ENCODE measurements around the gene EYS.
"Not testable (repeated sequence)": the region's sequence is repeated elsewhere in the genome, so short reads cannot be mapped to it uniquely, and the experiment has no call there.

The EYS gene

GRCh38 chr6:65399355-65400084 lies 307.5 kb downstream of the EYS start:
- Histone ChIP-seq H3K27me3 (ENCODE audit: insufficient read depth, low read length) (no peaks in the 10 kb centered on the region), H3K4me1 (ENCODE audit: insufficient read depth, low read length) (no peaks in the 10 kb centered on the region), H3K4me3 (ENCODE audit: low read length) (no peak overlapping the region), H3K36me3 (ENCODE audit: insufficient read depth, low read length) (no peaks in the 10 kb centered on the region), H3K9me3 (ENCODE audit: low read length) (no peaks in the 10 kb centered on the region), H2AFZ (ENCODE audit: low read depth, low read length) (no peak overlapping the region)

- Histone ChIP-seq H2AFZ (ENCODE audit: low read depth, low read length) (no peak overlapping the region), H3K27me3 (ENCODE audit: insufficient read depth, low read length) (no peaks in the 10 kb centered on the region), H3K36me3 (ENCODE audit: insufficient read depth, low read length) (no peaks in the 10 kb centered on the region), H3K4me3 (ENCODE audit: low read length) (no peak overlapping the region), H3K4me1 (ENCODE audit: insufficient read depth, low read length) (no peaks in the 10 kb centered on the region), H3K9me3 (ENCODE audit: low read length) (no peaks in the 10 kb centered on the region)
Measured at GRCh38 chr6:65398851-65399250, 308.2 kb downstream of the EYS start.

- Histone ChIP-seq H2AFZ (ENCODE audit: low read depth, low read length) (no peak overlapping the region), H3K36me3 (ENCODE audit: insufficient read depth, low read length) (no peaks in the 10 kb centered on the region), H3K4me3 (ENCODE audit: low read length) (no peak overlapping the region), H3K27me3 (ENCODE audit: insufficient read depth, low read length) (no peaks in the 10 kb centered on the region), H3K4me1 (ENCODE audit: insufficient read depth, low read length) (no peaks in the 10 kb centered on the region), H3K9me3 (ENCODE audit: low read length) (no peaks in the 10 kb centered on the region)
Measured at GRCh38 chr6:65350530-65350929, 356.5 kb downstream of the EYS start.

GRCh38 chr6:65302655-65303054 lies 404.4 kb downstream of the EYS start:
- not testable (repeated sequence) for H3K27me3 ChIP-seq (ENCODE audit: insufficient read depth, low read length); H3K9me3 ChIP-seq (ENCODE audit: low read length); H3K36me3 ChIP-seq (ENCODE audit: insufficient read depth, low read length); H3K4me1 ChIP-seq (ENCODE audit: insufficient read depth, low read length); H2AFZ ChIP-seq (ENCODE audit: low read depth, low read length); H3K4me3 ChIP-seq (ENCODE audit: low read length)

GRCh38 chr6:65299236-65299635 lies 407.8 kb downstream of the EYS start:
- no peaks in the 10 kb centered on the region for H3K27me3 ChIP-seq (ENCODE audit: insufficient read depth, low read length)
- H3K36me3 ChIP-seq (ENCODE audit: insufficient read depth, low read length) = no peaks in the 10 kb centered on the region
- H3K4me1 ChIP-seq (ENCODE audit: insufficient read depth, low read length) = no peaks in the 10 kb centered on the region
- H3K4me3 ChIP-seq (ENCODE audit: low read length) = no peak overlapping the region
- no peaks in the 10 kb centered on the region for H3K9me3 ChIP-seq (ENCODE audit: low read length)
- H2AFZ ChIP-seq (ENCODE audit: low read depth, low read length) = no peak overlapping the region

- Histone ChIP-seq H3K36me3 (ENCODE audit: insufficient read depth, low read length) (no peaks in the 10 kb centered on the region), H3K4me1 (ENCODE audit: insufficient read depth, low read length) (no peaks in the 10 kb centered on the region), H3K27me3 (ENCODE audit: insufficient read depth, low read length) (no peaks in the 10 kb centered on the region), H3K4me3 (ENCODE audit: low read length) (no peak overlapping the region), H3K9me3 (ENCODE audit: low read length) (no peaks in the 10 kb centered on the region), H2AFZ (ENCODE audit: low read depth, low read length) (no peak overlapping the region)
Measured at GRCh38 chr6:65295812-65296211, 411.2 kb downstream of the EYS start.

GRCh38 chr6:65289491-65289890 lies 417.5 kb downstream of the EYS start:
- no peaks in the 10 kb centered on the region for H3K36me3 ChIP-seq (ENCODE audit: insufficient read depth, low read length)
- no peaks in the 10 kb centered on the region for H3K9me3 ChIP-seq (ENCODE audit: low read length)
- no peaks in the 10 kb centered on the region for H3K27me3 ChIP-seq (ENCODE audit: insufficient read depth, low read length)
- H3K4me1 ChIP-seq (ENCODE audit: insufficient read depth, low read length) = no peaks in the 10 kb centered on the region
- H3K4me3 ChIP-seq (ENCODE audit: low read length) = no peak overlapping the region
- H2AFZ ChIP-seq (ENCODE audit: low read depth, low read length) = no peak overlapping the region

GRCh38 chr6:65285275-65285674 lies 421.8 kb downstream of the EYS start:
- H2AFZ ChIP-seq (ENCODE audit: low read depth, low read length) = no peak overlapping the region
- no peaks in the 10 kb centered on the region for H3K36me3 ChIP-seq (ENCODE audit: insufficient read depth, low read length)
- no peak overlapping the region for H3K4me3 ChIP-seq (ENCODE audit: low read length)
- no peaks in the 10 kb centered on the region for H3K27me3 ChIP-seq (ENCODE audit: insufficient read depth, low read length)
- H3K9me3 ChIP-seq (ENCODE audit: low read length) = no peaks in the 10 kb centered on the region
- H3K4me1 ChIP-seq (ENCODE audit: insufficient read depth, low read length) = no peaks in the 10 kb centered on the region

- Histone ChIP-seq H3K4me1 (ENCODE audit: insufficient read depth, low read length) (no peaks in the 10 kb centered on the region), H3K9me3 (ENCODE audit: low read length) (no peaks in the 10 kb centered on the region)
Measured at GRCh38 chr6:65280060-65280459, 427.0 kb downstream of the EYS start.

GRCh38 chr6:65262241-65262640 lies 444.8 kb downstream of the EYS start:
- Histone ChIP-seq H3K4me3 (ENCODE audit: low read length) (no peak overlapping the region), H3K9me3 (ENCODE audit: low read length) (no peaks in the 10 kb centered on the region), H3K36me3 (ENCODE audit: insufficient read depth, low read length) (no peaks in the 10 kb centered on the region), H2AFZ (ENCODE audit: low read depth, low read length) (no peak overlapping the region), H3K27me3 (ENCODE audit: insufficient read depth, low read length) (no peaks in the 10 kb centered on the region), H3K4me1 (ENCODE audit: insufficient read depth, low read length) (no peaks in the 10 kb centered on the region)

More at GRCh38 chr6:65280060-65280459, 427.0 kb downstream of the EYS start:
- Histone ChIP-seq H3K36me3 (ENCODE audit: insufficient read depth, low read length) (no peaks in the 10 kb centered on the region), H3K4me3 (ENCODE audit: low read length) (no peak overlapping the region), H2AFZ (ENCODE audit: low read depth, low read length) (no peak overlapping the region), H3K27me3 (ENCODE audit: insufficient read depth, low read length) (no peaks in the 10 kb centered on the region)

- no peak overlapping the region for H2AFZ ChIP-seq (ENCODE audit: low read depth, low read length)
- H3K4me3 ChIP-seq (ENCODE audit: low read length) = no peak overlapping the region
- H3K27me3 ChIP-seq (ENCODE audit: insufficient read depth, low read length) = no peaks in the 10 kb centered on the region
- H3K36me3 ChIP-seq (ENCODE audit: insufficient read depth, low read length) = no peaks in the 10 kb centered on the region
- H3K9me3 ChIP-seq (ENCODE audit: low read length) = no peaks in the 10 kb centered on the region
- no peaks in the 10 kb centered on the region for H3K4me1 ChIP-seq (ENCODE audit: insufficient read depth, low read length)
Measured at GRCh38 chr6:65259982-65260381, 447.0 kb downstream of the EYS start.

GRCh38 chr6:65259059-65259458 lies 448.0 kb downstream of the EYS start:
- H3K27me3 ChIP-seq (ENCODE audit: insufficient read depth, low read length) = no peaks in the 10 kb centered on the region

GRCh38 chr6:65253041-65253440 lies 454.0 kb downstream of the EYS start:
- H3K36me3 ChIP-seq (ENCODE audit: insufficient read depth, low read length) = no peaks in the 10 kb centered on the region

More at GRCh38 chr6:65259059-65259458, 448.0 kb downstream of the EYS start:
- Histone ChIP-seq H3K4me1 (ENCODE audit: insufficient read depth, low read length) (no peaks in the 10 kb centered on the region), H2AFZ (ENCODE audit: low read depth, low read length) (no peak overlapping the region), H3K36me3 (ENCODE audit: insufficient read depth, low read length) (no peaks in the 10 kb centered on the region), H3K4me3 (ENCODE audit: low read length) (no peak overlapping the region), H3K9me3 (ENCODE audit: low read length) (no peaks in the 10 kb centered on the region)

GRCh38 chr6:65248101-65248610 lies 458.9 kb downstream of the EYS start:
- Histone ChIP-seq H3K36me3 (ENCODE audit: insufficient read depth, low read length) (no peaks in the 10 kb centered on the region), H3K4me1 (ENCODE audit: insufficient read depth, low read length) (no peaks in the 10 kb centered on the region), H3K9me3 (ENCODE audit: low read length) (no peaks in the 10 kb centered on the region), H3K4me3 (ENCODE audit: low read length) (no peak overlapping the region), H3K27me3 (ENCODE audit: insufficient read depth, low read length) (no peaks in the 10 kb centered on the region), H2AFZ (ENCODE audit: low read depth, low read length) (no peak overlapping the region)

More at GRCh38 chr6:65253041-65253440, 454.0 kb downstream of the EYS start:
- H3K4me1 ChIP-seq (ENCODE audit: insufficient read depth, low read length) = no peaks in the 10 kb centered on the region
- H3K4me3 ChIP-seq (ENCODE audit: low read length) = no peak overlapping the region
- H3K27me3 ChIP-seq (ENCODE audit: insufficient read depth, low read length) = no peaks in the 10 kb centered on the region
- no peaks in the 10 kb centered on the region for H3K9me3 ChIP-seq (ENCODE audit: low read length)
- no peak overlapping the region for H2AFZ ChIP-seq (ENCODE audit: low read depth, low read length)
